Esophagus muscularis mucosa (tissue), 4 donors: ENCODE results near the gene RASSF3. TPM values are rescaled to one million over a fixed set of nuclear protein-coding genes. Genes with fewer than 3 reads are reported as not detected.
"Not testable (repeated sequence)": the region's sequence is repeated elsewhere in the genome, so short reads cannot be mapped to it uniquely, and the experiment has no call there.

Source experiments
- DNase-seq: peaks from one replicate; pipeline ENCODE4 v3.0.0-alpha.2; 2017; ENCODE audit errors: extremely low spot score
- H3K27ac ChIP-seq, 4 donors: fragments of 200-600 bp; sonication (generic); replicated peaks in 1 of 4; 1 replicate in 3 of 4; 2 replicates in 1 of 4; pipeline ENCODE4 v1.5.1; 2016 to 2019; ENCODE audit warnings: mild to moderate bottlenecking in 1 of 4
- H3K27me3 ChIP-seq, 4 donors: fragments of 200-600 bp; sonication (generic); one replicate each; pipeline versions ENCODE4 v1.5.1 to v1.6.0; 2016 to 2019
- H3K36me3 ChIP-seq, 4 donors: fragments of 200-600 bp; sonication (generic); one replicate each; pipeline ENCODE4 v1.5.1; 2016 to 2019
- H3K4me1 ChIP-seq, 4 donors: fragments of 200-600 bp; sonication (generic); one replicate each; pipeline ENCODE4 v1.5.1; 2016 to 2019
- H3K4me3 ChIP-seq, 4 donors: fragments of 200-600 bp; sonication (generic); 1 replicate in 2 of 4; 2 replicates in 2 of 4; pipeline ENCODE4 v1.5.1; 2016 to 2019; ENCODE audit warnings: mild to moderate bottlenecking in 4 of 4, moderate library complexity in 1 of 4
- H3K9me3 ChIP-seq, 4 donors: fragments of 200-600 bp; sonication (generic); 1 replicate in 3 of 4; 2 replicates in 1 of 4; pipeline ENCODE4 v1.5.1; 2016 to 2019
- CTCF ChIP-seq, 3 experiments: fragments of 200-600 bp in 2 of 3; fragments of 450-650 bp in 1 of 3; sonication (generic) in 2 of 3; IDR thresholded peaks; one replicate each; pipeline ENCODE4 v1.5.1; 2017 to 2019; ENCODE audit warnings: antibody characterized with exemption in 3 of 3, mild to moderate bottlenecking in 2 of 3, moderate library complexity in 1 of 3
- EP300 ChIP-seq: sonication (generic); formaldehyde crosslinking; IDR thresholded peaks from one replicate; pipeline ENCODE4 v1.6.1; 2017; ENCODE audit warnings: antibody characterized with exemption
- POLR2A ChIP-seq: fragments of 450-650 bp; IDR thresholded peaks from one replicate; pipeline ENCODE4 v1.6.1; 2017; ENCODE audit warnings: antibody characterized with exemption, moderate library complexity, mild to moderate bottlenecking, low read depth
- POLR2AphosphoS5 ChIP-seq, 2 donors: sonication (generic); formaldehyde crosslinking; IDR thresholded peaks; one replicate each; pipeline ENCODE4 v1.6.1; 2017; ENCODE audit warnings: antibody characterized with exemption in 2 of 2
- WGBS: methylation state at CpG from one replicate; pipeline ENCODE4 v1.1.5; 2018; 5-methylcytosine and 5-hydroxymethylcytosine counted together
- intact Hi-C: fragments of 100-400 bp; cut with DNase I; formaldehyde crosslinking; loops from one replicate; pipeline ENCODE4 v1.15.1; 2023
- total RNA-seq, 4 donors: library from RNA; depleted of rRNA; stranded (reverse); fragments of >200 nt; gene quantifications; one replicate each; pipeline versions ENCODE4 v1.1.0 to v1.2.1, GENCODE V29; 2016

The RASSF3 gene
- total RNA-seq, 4 donors from 2014 or later, result 124 to 299 (median 229) TPM

GRCh38 chr12:64685605-64686004, 75.3 kb downstream of the RASSF3 start:
- H3K36me3 ChIP-seq, result peaks cover 5 to 26% (median 18%) of the 10 kb centered on the region in 4 donors
- H3K4me1 ChIP-seq, result peaks cover 47 to 63% (median 53%) of the 10 kb centered on the region in 4 donors
- TF ChIP-seq EP300, result no peak
- H3K9me3 ChIP-seq, result no peaks in the 10 kb centered on the region
- intact Hi-C loops, result no loop called here
- peak overlapping the region in 3 of 4 donors; percentile 42 to 45 (median 43) for H3K27ac ChIP-seq
- no peaks in the 10 kb centered on the region for H3K27me3 ChIP-seq
- DNase-seq, result no peak
- H3K4me3 ChIP-seq, result no peak overlapping the region
- WGBS, result 90% methylated on average over 13 of the region's 15 CpGs

GRCh38 chr12:64687816-64688215, 77.5 kb downstream of the RASSF3 start:
- peaks cover 26 to 41% (median 40%) of the 10 kb centered on the region in 4 donors for H3K4me1 ChIP-seq

GRCh38 chr12:64688219-64688618, 77.9 kb downstream of the RASSF3 start:
- TF ChIP-seq EP300 (no peak), POLR2AphosphoS5 (IDR thresholded peaks at IDR 0.05) (peak in 1 of 2 donors; percentile 56), CTCF (IDR thresholded peaks at IDR 0.05) (no peak), POLR2A (no peak)
- Histone ChIP-seq H3K27ac (peak overlapping the region; percentile 28 to 69 (median 52)), H3K9me3 (no peaks in the 10 kb centered on the region), H3K36me3 (peaks cover 5 to 38% (median 21%) of the 10 kb centered on the region in 4 donors), H3K27me3 (no peaks in the 10 kb centered on the region), H3K4me1 (peaks cover 22 to 37% (median 36%) of the 10 kb centered on the region in 4 donors), H3K4me3 (no peak overlapping the region)
- WGBS, result 53% methylated on average over 6 of the region's 6 CpGs
- intact Hi-C loops, result no loop called here
- DNase-seq, result no peak

More at GRCh38 chr12:64687816-64688215, 77.5 kb downstream of the RASSF3 start:
- no peak overlapping the region for H3K4me3 ChIP-seq
- H3K27me3 ChIP-seq, result no peaks in the 10 kb centered on the region
- no peak for DNase-seq
- peak overlapping the region; percentile 28 to 69 (median 52) for H3K27ac ChIP-seq
- intact Hi-C loops, result no loop called here
- 50% methylated on average over 5 of the region's 5 CpGs for WGBS
- TF ChIP-seq EP300 (no peak), CTCF (IDR thresholded peaks at IDR 0.05) (no peak), POLR2AphosphoS5 (IDR thresholded peaks at IDR 0.05) (no peak), POLR2A (no peak)
- H3K36me3 ChIP-seq, result peaks cover 5 to 38% (median 19%) of the 10 kb centered on the region in 4 donors
- no peaks in the 10 kb centered on the region for H3K9me3 ChIP-seq

- peak overlapping the region; percentile 28 to 69 (median 52) for H3K27ac ChIP-seq
- DNase-seq, result no peak
- no peak overlapping the region for H3K4me3 ChIP-seq
- no peaks in the 10 kb centered on the region for H3K27me3 ChIP-seq
- intact Hi-C loops, result no loop called here
- H3K4me1 ChIP-seq, result peaks cover 17 to 34% (median 32%) of the 10 kb centered on the region in 4 donors
- TF ChIP-seq POLR2AphosphoS5 (IDR thresholded peaks at IDR 0.05), result no peak
- no peak for TF ChIP-seq POLR2A
- no peak for TF ChIP-seq EP300
- TF ChIP-seq CTCF (IDR thresholded peaks at IDR 0.05), result no peak
- H3K36me3 ChIP-seq, result peaks cover 5 to 38% (median 24%) of the 10 kb centered on the region in 4 donors
- 81% methylated on average over 7 of the region's 7 CpGs for WGBS
- H3K9me3 ChIP-seq, result no peaks in the 10 kb centered on the region
These were observed 78.4 kb downstream of the RASSF3 start for GRCh38 chr12:64688715-64689114.

- Histone ChIP-seq H3K36me3 (peaks cover 5 to 42% (median 29%) of the 10 kb centered on the region in 4 donors), H3K27ac (peak overlapping the region in 1 of 4 donors; percentile 14), H3K4me1 (peaks cover 21 to 42% (median 41%) of the 10 kb centered on the region in 4 donors)
- DNase-seq, H3K4me3 ChIP-seq, intact Hi-C loops, H3K9me3 ChIP-seq, H3K27me3 ChIP-seq: not testable (repeated sequence)
- WGBS, result 96% methylated on average over 6 of the region's 6 CpGs
These were observed 79.9 kb downstream of the RASSF3 start for GRCh38 chr12:64690236-64690635.
